DMS53 (cell line): Measurements from ENCODE around the gene ATP1B1.

Experiments
- DNase-seq: peaks from one replicate; lab custom pipeline; 2025; lab: John Stamatoyannopoulos, UW

The ATP1B1 gene

GRCh38 chr1:169106095-169106920 is at the start of gene ATP1B1:
Gene ATP1B1 (plus strand): TSS chr1:169106690. CDS start chr1:169106830, 140 bp downstream.
- peak; percentile 97 for DNase-seq

GRCh38 chr1:169059421-169059820 is 47.1 kb upstream of the ATP1B1 start:
- DNase-seq: no peak

- no peak for DNase-seq
These were observed 46.3 kb upstream of the ATP1B1 start for GRCh38 chr1:169060043-169060722.

GRCh38 chr1:169060919-169061639 is 45.4 kb upstream of the ATP1B1 start:
- no peak for DNase-seq

GRCh38 chr1:169062152-169062551 is 44.3 kb upstream of the ATP1B1 start:
- DNase-seq: no peak

GRCh38 chr1:169064103-169064502 is 42.4 kb upstream of the ATP1B1 start:
- no peak for DNase-seq

- no peak for DNase-seq
These were observed 35.9 kb upstream of the ATP1B1 start for GRCh38 chr1:169070547-169070946.

- no peak for DNase-seq
These were observed 35.5 kb upstream of the ATP1B1 start for GRCh38 chr1:169070958-169071357.

- DNase-seq: peak; percentile 82
These were observed 33.4 kb upstream of the ATP1B1 start for GRCh38 chr1:169072945-169073725.

GRCh38 chr1:169078163-169078883 is 28.2 kb upstream of the ATP1B1 start:
- peak; percentile 12 for DNase-seq

GRCh38 chr1:169081503-169082123 is 24.9 kb upstream of the ATP1B1 start:
- no peak for DNase-seq

GRCh38 chr1:169085911-169086310 is 20.6 kb upstream of the ATP1B1 start:
- no peak for DNase-seq

GRCh38 chr1:169086603-169087455 is 19.7 kb upstream of the ATP1B1 start:
- peak; percentile 89 for DNase-seq

- DNase-seq: no peak
These were observed 18.6 kb upstream of the ATP1B1 start for GRCh38 chr1:169087876-169088275.

- no peak for DNase-seq
These were observed 16.7 kb upstream of the ATP1B1 start for GRCh38 chr1:169089776-169090175.

- DNase-seq: no peak
These were observed 16.1 kb upstream of the ATP1B1 start for GRCh38 chr1:169090308-169090899.

GRCh38 chr1:169090900-169091311 is 15.6 kb upstream of the ATP1B1 start:
- DNase-seq: no peak

- DNase-seq: no peak
These were observed 15.0 kb upstream of the ATP1B1 start for GRCh38 chr1:169091480-169091941.

- no peak for DNase-seq
These were observed 14.1 kb upstream of the ATP1B1 start for GRCh38 chr1:169092399-169092798.
